NCI-H460 (cell line): ENCODE data around the gene TMPRSS9. TPM values are rescaled to one million over a fixed set of nuclear protein-coding genes. Genes with fewer than 3 reads are reported as not detected.
"Not testable (repeated sequence)": the region's sequence is repeated elsewhere in the genome, so short reads cannot be mapped to it uniquely, and the experiment has no call there.

Experiments used
- DNase-seq: peaks from one replicate; pipeline ENCODE4 v3.0.0-alpha.2; 2016; ENCODE audit warnings: low read depth; ENCODE audit errors: extremely low read depth
- total RNA-seq: library from RNA; depleted of rRNA; stranded (reverse); fragments of >200 nt; shearing (Covaris generic); gene quantifications from 2 replicates; pipeline ENCODE4 v1.2.3, GENCODE V29; 2014

TMPRSS9 gene
- total RNA-seq, 1 experiment from 2014 or later = 0.05 TPM

GRCh38 chr19:2341244-2341751, 18.8 kb upstream of the TMPRSS9 start:
- DNase-seq = no peak

- DNase-seq = no peak
Measured at GRCh38 chr19:2341982-2342381, 18.1 kb upstream of the TMPRSS9 start.

- DNase-seq = no peak
Measured at GRCh38 chr19:2342656-2343288, 17.3 kb upstream of the TMPRSS9 start.

GRCh38 chr19:2343289-2343982, 16.6 kb upstream of the TMPRSS9 start:
- DNase-seq = no peak

- no peak for DNase-seq
Measured at GRCh38 chr19:2344381-2344870, 15.6 kb upstream of the TMPRSS9 start.

- DNase-seq = no peak
Measured at GRCh38 chr19:2345076-2345475, 15.0 kb upstream of the TMPRSS9 start.

GRCh38 chr19:2345794-2346663, 14.0 kb upstream of the TMPRSS9 start:
- DNase-seq = no peak

- DNase-seq = not testable (repeated sequence)
Measured at GRCh38 chr19:2349818-2350217, 10.2 kb upstream of the TMPRSS9 start.

GRCh38 chr19:2350656-2351055, 9.4 kb upstream of the TMPRSS9 start:
- no peak for DNase-seq

- no peak for DNase-seq
Measured at GRCh38 chr19:2351591-2351990, 8.5 kb upstream of the TMPRSS9 start.

GRCh38 chr19:2352121-2352520, 7.9 kb upstream of the TMPRSS9 start:
- no peak for DNase-seq

GRCh38 chr19:2353159-2353886, 6.7 kb upstream of the TMPRSS9 start:
- DNase-seq = no peak

- no peak for DNase-seq
Measured at GRCh38 chr19:2353887-2354592, 6.0 kb upstream of the TMPRSS9 start.

GRCh38 chr19:2354670-2355069, 5.4 kb upstream of the TMPRSS9 start:
- no peak for DNase-seq

- DNase-seq = no peak
Measured at GRCh38 chr19:2355168-2356035, 4.7 kb upstream of the TMPRSS9 start.

GRCh38 chr19:2356036-2356646, 3.9 kb upstream of the TMPRSS9 start:
- DNase-seq = no peak

- no peak for DNase-seq
Measured at GRCh38 chr19:2357279-2358206, 2.5 kb upstream of the TMPRSS9 start.
